ENCODE measurements around the gene PALD1. TPM values are rescaled to one million over a fixed set of nuclear protein-coding genes. Genes with fewer than 3 reads are reported as not detected.

PALD1 gene
- total and polyA plus RNA-seq, 9 of the 15 experiments (the other 6 are each of a cell fraction or from before 2014, with no cell fraction given), result 0.03 to 0.29 (median 0.09) TPM; not detected in 2

DNA sequence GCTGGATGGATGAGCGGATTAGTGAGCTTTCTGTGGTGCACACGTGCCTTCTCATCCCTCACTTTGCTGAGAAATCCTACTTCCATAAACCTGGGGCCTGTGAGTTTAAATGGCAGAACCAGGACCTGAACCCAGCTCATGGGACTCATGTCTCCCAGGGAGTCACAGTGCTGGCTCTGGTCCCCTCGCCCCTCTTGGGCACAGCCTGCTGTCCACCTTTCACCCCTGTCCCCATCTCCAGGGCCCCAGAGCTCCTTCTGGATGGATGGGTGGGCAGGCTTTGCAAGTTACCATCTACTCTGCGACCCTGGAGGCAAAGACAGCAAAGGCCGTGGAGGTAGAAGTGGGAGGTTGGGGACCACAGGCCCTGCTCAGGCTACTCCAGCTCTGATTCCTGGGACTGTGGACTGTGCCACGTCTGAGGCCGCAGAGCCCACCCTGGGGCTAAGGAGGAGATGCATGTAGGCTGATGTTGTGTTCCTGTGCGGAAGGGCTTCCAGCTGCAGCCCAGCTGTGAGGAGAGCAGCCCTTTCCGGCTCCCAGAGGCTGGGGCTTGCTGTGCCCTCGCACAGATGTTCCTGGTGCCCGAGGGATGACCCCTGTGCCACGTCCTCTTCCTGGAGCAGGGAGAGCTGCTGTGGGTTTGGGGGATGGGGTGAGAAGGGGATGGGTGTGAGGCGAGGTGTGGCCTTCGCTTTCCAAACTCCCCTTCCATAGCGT, 83.6 kb downstream of the PALD1 start (continued):
- TF ChIP-seq, protein P1, sequence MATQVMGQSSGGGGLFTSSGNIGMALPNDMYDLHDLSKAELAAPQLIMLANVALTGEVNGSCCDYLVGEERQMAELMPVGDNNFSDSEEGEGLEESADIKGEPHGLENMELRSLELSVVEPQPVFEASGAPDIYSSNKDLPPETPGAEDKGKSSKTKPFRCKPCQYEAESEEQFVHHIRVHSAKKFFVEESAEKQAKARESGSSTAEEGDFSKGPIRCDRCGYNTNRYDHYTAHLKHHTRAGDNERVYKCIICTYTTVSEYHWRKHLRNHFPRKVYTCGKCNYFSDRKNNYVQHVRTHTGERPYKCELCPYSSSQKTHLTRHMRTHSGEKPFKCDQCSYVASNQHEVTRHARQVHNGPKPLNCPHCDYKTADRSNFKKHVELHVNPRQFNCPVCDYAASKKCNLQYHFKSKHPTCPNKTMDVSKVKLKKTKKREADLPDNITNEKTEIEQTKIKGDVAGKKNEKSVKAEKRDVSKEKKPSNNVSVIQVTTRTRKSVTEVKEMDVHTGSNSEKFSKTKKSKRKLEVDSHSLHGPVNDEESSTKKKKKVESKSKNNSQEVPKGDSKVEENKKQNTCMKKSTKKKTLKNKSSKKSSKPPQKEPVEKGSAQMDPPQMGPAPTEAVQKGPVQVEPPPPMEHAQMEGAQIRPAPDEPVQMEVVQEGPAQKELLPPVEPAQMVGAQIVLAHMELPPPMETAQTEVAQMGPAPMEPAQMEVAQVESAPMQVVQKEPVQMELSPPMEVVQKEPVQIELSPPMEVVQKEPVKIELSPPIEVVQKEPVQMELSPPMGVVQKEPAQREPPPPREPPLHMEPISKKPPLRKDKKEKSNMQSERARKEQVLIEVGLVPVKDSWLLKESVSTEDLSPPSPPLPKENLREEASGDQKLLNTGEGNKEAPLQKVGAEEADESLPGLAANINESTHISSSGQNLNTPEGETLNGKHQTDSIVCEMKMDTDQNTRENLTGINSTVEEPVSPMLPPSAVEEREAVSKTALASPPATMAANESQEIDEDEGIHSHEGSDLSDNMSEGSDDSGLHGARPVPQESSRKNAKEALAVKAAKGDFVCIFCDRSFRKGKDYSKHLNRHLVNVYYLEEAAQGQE (IDR thresholded peaks at IDR 0.05; ENCODE audit: borderline replicate concordance), result no peak
- TF ChIP-seq, protein P1 (CRISPR knock-in tag; IDR thresholded peaks at IDR 0.05; ENCODE audit: low read depth), result no peak
- TF ChIP-seq HCFC1 (IDR thresholded peaks at IDR 0.05; ENCODE audit: low read depth, low read length), result no peak
- no peak for TF ChIP-seq GABPA (tag; conservative IDR thresholded peaks at IDR 0.05; ENCODE audit: low read depth)
- TF ChIP-seq IFI16 (CRISPR knock-in tag; IDR thresholded peaks at IDR 0.05), result no peak
- no peak for TF ChIP-seq DPF2 (IDR thresholded peaks at IDR 0.05)
- TF ChIP-seq PCBP2 (IDR thresholded peaks at IDR 0.05; ENCODE audit: low read depth, low read length, poor library complexity, severe bottlenecking), result no peak
- no peak for TF ChIP-seq HMG20A (CRISPR knock-in tag; conservative IDR thresholded peaks at IDR 0.05)
- no peak for TF ChIP-seq HDAC2 (IDR thresholded peaks at IDR 0.05)
- TF ChIP-seq TAF9B (IDR thresholded peaks at IDR 0.05; ENCODE audit: partially characterized antibody), result no peak
- TF ChIP-seq NCOA6 (IDR thresholded peaks at IDR 0.05), result no peak
- TF ChIP-seq ZNF384 (IDR thresholded peaks at IDR 0.05; ENCODE audit: low read depth, low read length), result no peak
- no peak for TF ChIP-seq GABPB1 (CRISPR knock-in tag; IDR thresholded peaks at IDR 0.05)
- TF ChIP-seq TCFL5 (CRISPR knock-in tag; conservative IDR thresholded peaks at IDR 0.05), result no peak
- no peak for TF ChIP-seq COPS2 (conservative IDR thresholded peaks at IDR 0.05)
